ENCODE results near the gene ARHGAP33. TPM values are rescaled to one million over a fixed set of nuclear protein-coding genes. Genes with fewer than 3 reads are reported as not detected.
A peak's percentile ranks its signal among the peaks of the same experiment; 100 is the strongest.

The ARHGAP33 gene
- polyA plus RNA-seq, 1 donor (not counting 4 experiments of a cell fraction or from before 2014, with no cell fraction given): 0.49 TPM

DNA sequence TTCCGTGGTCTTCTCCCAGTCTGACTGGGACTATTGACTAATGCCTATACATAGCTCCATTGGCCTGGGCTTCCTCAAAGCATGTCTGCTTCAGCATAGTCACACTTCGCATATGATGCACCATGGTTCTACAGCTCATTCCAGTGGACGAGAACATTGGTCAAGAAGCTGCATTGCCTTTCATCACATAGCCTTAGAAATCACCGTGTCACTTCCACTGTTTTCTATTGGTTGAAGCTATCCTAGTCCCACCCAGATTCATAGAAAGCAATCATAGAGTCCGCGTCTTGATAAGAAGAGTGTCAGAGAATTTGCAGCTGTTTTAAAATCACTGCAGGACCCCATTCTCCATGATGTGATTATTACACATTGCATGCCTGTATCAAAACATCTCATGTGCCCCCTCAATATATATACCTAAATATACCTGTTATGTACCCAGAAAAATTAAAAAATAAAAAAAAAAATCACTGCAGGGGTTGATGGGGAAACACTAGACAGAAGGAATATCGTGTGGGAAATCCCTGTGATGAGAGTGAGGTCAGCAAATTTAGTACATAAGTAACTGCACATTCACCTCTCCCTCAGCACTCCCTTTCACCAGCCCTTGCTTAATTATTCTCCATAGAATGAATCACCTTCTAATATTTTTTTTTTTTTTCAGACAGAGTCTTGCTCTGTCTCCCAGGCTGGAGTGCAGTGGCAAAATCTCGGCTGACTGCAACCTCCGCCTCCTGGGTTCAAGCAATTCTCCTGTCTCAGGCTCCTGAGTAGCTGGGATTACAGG is 2.2 kb upstream of the ARHGAP33 start:
- no peak overlapping the region for H3K9ac ChIP-seq (ENCODE audit: control insufficient read depth, extremely low read depth, insufficient read depth, low read length)
- H4K20me1 ChIP-seq (ENCODE audit: control insufficient read depth, extremely low read depth, insufficient read depth, low read length): no peaks in the 10 kb centered on the region
- no peak for TF ChIP-seq EZH2 (IDR thresholded peaks at IDR 0.05; ENCODE audit: low read length)
- TF ChIP-seq, protein P1, sequence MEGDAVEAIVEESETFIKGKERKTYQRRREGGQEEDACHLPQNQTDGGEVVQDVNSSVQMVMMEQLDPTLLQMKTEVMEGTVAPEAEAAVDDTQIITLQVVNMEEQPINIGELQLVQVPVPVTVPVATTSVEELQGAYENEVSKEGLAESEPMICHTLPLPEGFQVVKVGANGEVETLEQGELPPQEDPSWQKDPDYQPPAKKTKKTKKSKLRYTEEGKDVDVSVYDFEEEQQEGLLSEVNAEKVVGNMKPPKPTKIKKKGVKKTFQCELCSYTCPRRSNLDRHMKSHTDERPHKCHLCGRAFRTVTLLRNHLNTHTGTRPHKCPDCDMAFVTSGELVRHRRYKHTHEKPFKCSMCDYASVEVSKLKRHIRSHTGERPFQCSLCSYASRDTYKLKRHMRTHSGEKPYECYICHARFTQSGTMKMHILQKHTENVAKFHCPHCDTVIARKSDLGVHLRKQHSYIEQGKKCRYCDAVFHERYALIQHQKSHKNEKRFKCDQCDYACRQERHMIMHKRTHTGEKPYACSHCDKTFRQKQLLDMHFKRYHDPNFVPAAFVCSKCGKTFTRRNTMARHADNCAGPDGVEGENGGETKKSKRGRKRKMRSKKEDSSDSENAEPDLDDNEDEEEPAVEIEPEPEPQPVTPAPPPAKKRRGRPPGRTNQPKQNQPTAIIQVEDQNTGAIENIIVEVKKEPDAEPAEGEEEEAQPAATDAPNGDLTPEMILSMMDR (optimal IDR thresholded peaks at IDR 0.05 in 1 of 3, IDR thresholded peaks at IDR 0.05 in 1 of 3, conservative IDR thresholded peaks at IDR 0.05 in 1 of 3; ENCODE audit: extremely low read depth in 1 of 3, insufficient read depth in 2 of 3, low read length in 3 of 3): no peak
- H3K4me2 ChIP-seq (ENCODE audit: control insufficient read depth, extremely low read depth, insufficient read depth, low read depth, low read length): no peak overlapping the region
- H3K79me2 ChIP-seq (ENCODE audit: control insufficient read depth, insufficient read depth, low read length): no peaks in the 10 kb centered on the region
- DNase-seq (ENCODE audit: low read depth, low spot score) (no peak), FAIRE-seq (no peak)
- no peaks in the 10 kb centered on the region for H3K9me3 ChIP-seq (ENCODE audit: control insufficient read depth, low read depth, low read length)
- no peak overlapping the region for H2AFZ ChIP-seq (ENCODE audit: control insufficient read depth, low read length)
- H3K36me3 ChIP-seq (ENCODE audit: control insufficient read depth in 2 of 2, extremely low read depth in 1 of 2, insufficient read depth in 2 of 2, low read length in 2 of 2): peaks cover 0 to 5% of the 10 kb centered on the region in 2 experiments
- no peaks in the 10 kb centered on the region for H3K9me1 ChIP-seq (ENCODE audit: control insufficient read depth, extremely low read depth, insufficient read depth, low read length)
- no peak overlapping the region for H3K27ac ChIP-seq (ENCODE audit: control insufficient read depth, insufficient read depth, low read length)
- no peak overlapping the region for H3K4me3 ChIP-seq (ENCODE audit: control insufficient read depth in 2 of 3, extremely low read depth in 1 of 3, insufficient read depth in 2 of 3, low read depth in 1 of 3, low read length in 3 of 3)
- dilution Hi-C loops (cut with MboI; ENCODE audit: extremely low pct_ligation_motif_present, low sequenced_read_pairs): no loop called here
- H3K27me3 ChIP-seq (ENCODE audit: control insufficient read depth, extremely low read depth, insufficient read depth, low read length): no peaks in the 10 kb centered on the region
- H3K4me1 ChIP-seq (ENCODE audit: control insufficient read depth, extremely low read depth, insufficient read depth, low read length): peaks cover 4% of the 10 kb centered on the region

- DNase-seq (ENCODE audit: low read depth, low spot score) (no peak), FAIRE-seq (no peak)
- Histone ChIP-seq H4K20me1 (ENCODE audit: control insufficient read depth, extremely low read depth, insufficient read depth, low read length) (no peaks in the 10 kb centered on the region), H3K27me3 (ENCODE audit: control insufficient read depth, extremely low read depth, insufficient read depth, low read length) (no peaks in the 10 kb centered on the region), H3K9ac (ENCODE audit: control insufficient read depth, extremely low read depth, insufficient read depth, low read length) (no peak overlapping the region), H3K4me1 (ENCODE audit: control insufficient read depth, extremely low read depth, insufficient read depth, low read length) (peaks cover 4% of the 10 kb centered on the region), H3K27ac (ENCODE audit: control insufficient read depth, insufficient read depth, low read length) (no peak overlapping the region), H3K4me2 (ENCODE audit: control insufficient read depth, extremely low read depth, insufficient read depth, low read depth, low read length) (peak overlapping the region; percentile 80), H3K9me3 (ENCODE audit: control insufficient read depth, low read depth, low read length) (no peaks in the 10 kb centered on the region), H3K79me2 (ENCODE audit: control insufficient read depth, insufficient read depth, low read length) (no peaks in the 10 kb centered on the region), H3K36me3 (ENCODE audit: control insufficient read depth in 2 of 2, extremely low read depth in 1 of 2, insufficient read depth in 2 of 2, low read length in 2 of 2) (no peaks in the 10 kb centered on the region), H3K9me1 (ENCODE audit: control insufficient read depth, extremely low read depth, insufficient read depth, low read length) (no peaks in the 10 kb centered on the region), H2AFZ (ENCODE audit: control insufficient read depth, low read length) (no peak overlapping the region), H3K4me3 (ENCODE audit: control insufficient read depth in 2 of 3, extremely low read depth in 1 of 3, insufficient read depth in 2 of 3, low read depth in 1 of 3, low read length in 3 of 3) (peak overlapping the region in 2 of 3 experiments; percentile 58 to 60)
- no peak for TF ChIP-seq EZH2 (IDR thresholded peaks at IDR 0.05; ENCODE audit: low read length)
- TF ChIP-seq, protein P1 (optimal IDR thresholded peaks at IDR 0.05 in 1 of 3, IDR thresholded peaks at IDR 0.05 in 1 of 3, conservative IDR thresholded peaks at IDR 0.05 in 1 of 3; ENCODE audit: extremely low read depth in 1 of 3, insufficient read depth in 2 of 3, low read length in 3 of 3): no peak
- dilution Hi-C loops (cut with MboI; ENCODE audit: extremely low pct_ligation_motif_present, low sequenced_read_pairs): no loop called here
Observed at GRCh38 chr19:35774274-35775045, 904 bp upstream of the ARHGAP33 start.
